DND-41 (cell line): ENCODE results near the gene MYH11.

Experiments
- CTCF ChIP-seq: IDR thresholded peaks from 2 replicates; pipeline ENCODE4 v1.5.1; 2012; ENCODE audit warnings: borderline replicate concordance, low read length, moderate library complexity, mild to moderate bottlenecking; ENCODE audit not compliant: poor library complexity, severe bottlenecking; ENCODE audit errors: extremely low read depth
- EZH2 ChIP-seq: IDR thresholded peaks from 3 replicates; pipeline ENCODE4 v1.6.1; 2012; ENCODE audit warnings: borderline replicate concordance, low read depth, mild to moderate bottlenecking, moderate library complexity, low read length, inconsistent platforms; ENCODE audit not compliant: severe bottlenecking

- TF ChIP-seq EZH2, result no peak
- TF ChIP-seq CTCF, result no peak
Measured at GRCh38 chr16:15785386-15786059, 71.3 kb downstream of the MYH11 start.
